Vagina (tissue), 2 donors: Measurements from ENCODE around the gene CD300LD.

Experiments
- CTCF ChIP-seq, 3 experiments: fragments of 450-650 bp in 2 of 3; fragments of 200-600 bp in 1 of 3; sonication (generic) in 1 of 3; IDR thresholded peaks; one replicate each; pipeline ENCODE4 v1.5.1; 2017 to 2019; ENCODE audit warnings: antibody characterized with exemption in 3 of 3, mild to moderate bottlenecking in 2 of 3, moderate library complexity in 2 of 3
- POLR2A ChIP-seq, 2 donors: fragments of 450-650 bp; IDR thresholded peaks; one replicate each; pipeline ENCODE4 v1.6.1; 2017; ENCODE audit warnings: antibody characterized with exemption in 2 of 2, mild to moderate bottlenecking in 2 of 2, moderate library complexity in 2 of 2

- TF ChIP-seq CTCF (IDR thresholded peaks at IDR 0.05) (no peak), POLR2A (IDR thresholded peaks at IDR 0.05) (no peak)
Observed at GRCh38 chr17:74568106-74568873, 23.8 kb downstream of the CD300LD start.
